ENCODE data around the gene C1QB.
"Not testable (repeated sequence)": the region's sequence is repeated elsewhere in the genome, so short reads cannot be mapped to it uniquely, and the experiment has no call there.

Gene C1QB

DNA sequence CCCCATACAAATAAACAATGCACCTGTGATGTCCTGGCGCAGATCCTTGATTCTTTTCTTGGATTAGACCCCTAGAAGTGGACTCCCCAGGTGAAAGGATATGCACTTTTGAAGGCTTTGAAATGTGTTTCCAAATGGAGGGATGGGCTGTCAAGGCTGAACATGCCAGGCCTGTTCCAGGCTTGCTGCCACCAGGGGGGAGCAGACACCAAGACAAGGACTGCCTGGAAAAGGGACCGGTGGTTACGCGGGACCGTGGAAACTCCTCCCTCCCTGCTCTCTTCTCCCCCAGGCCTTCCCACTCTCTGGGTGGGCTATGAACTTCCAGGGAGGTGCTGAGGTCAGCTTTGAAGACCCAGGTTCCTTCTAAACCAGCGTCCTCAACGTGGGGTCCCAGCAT lies 12.7 kb downstream of the C1QB start:
- H3K9me3 ChIP-seq (ENCODE audit: control insufficient read depth, insufficient read depth, low read length) = no peaks in the 10 kb centered on the region
- no peaks in the 10 kb centered on the region for H3K36me3 ChIP-seq (ENCODE audit: insufficient read depth, low read length)
- peaks cover 3% of the 10 kb centered on the region; the same call in 1 of the 2 replicates for H3K4me1 ChIP-seq (ENCODE audit: insufficient read depth, low read length)
- H3K9ac ChIP-seq (ENCODE audit: low read depth, low read length) = no peak overlapping the region

- H3K9me3 ChIP-seq (ENCODE audit: control insufficient read depth, insufficient read depth, low read length) = no peaks in the 10 kb centered on the region
- no peak overlapping the region for H3K9ac ChIP-seq (ENCODE audit: low read depth, low read length)
These were observed 13.4 kb downstream of the C1QB start for GRCh38 chr1:22666412-22666811.

GRCh38 chr1:22668840-22669239 lies 15.8 kb downstream of the C1QB start:
- H3K9me3 ChIP-seq (ENCODE audit: control insufficient read depth, insufficient read depth, low read length); H3K9ac ChIP-seq (ENCODE audit: low read depth, low read length); H3K4me1 ChIP-seq (ENCODE audit: insufficient read depth, low read length); H3K36me3 ChIP-seq (ENCODE audit: insufficient read depth, low read length): not testable (repeated sequence)

More at GRCh38 chr1:22666412-22666811, 13.4 kb downstream of the C1QB start:
- no peaks in the 10 kb centered on the region for H3K36me3 ChIP-seq (ENCODE audit: insufficient read depth, low read length)
- H3K4me1 ChIP-seq (ENCODE audit: insufficient read depth, low read length) = peaks cover 3% of the 10 kb centered on the region; the same call in 1 of the 2 replicates

DNA sequence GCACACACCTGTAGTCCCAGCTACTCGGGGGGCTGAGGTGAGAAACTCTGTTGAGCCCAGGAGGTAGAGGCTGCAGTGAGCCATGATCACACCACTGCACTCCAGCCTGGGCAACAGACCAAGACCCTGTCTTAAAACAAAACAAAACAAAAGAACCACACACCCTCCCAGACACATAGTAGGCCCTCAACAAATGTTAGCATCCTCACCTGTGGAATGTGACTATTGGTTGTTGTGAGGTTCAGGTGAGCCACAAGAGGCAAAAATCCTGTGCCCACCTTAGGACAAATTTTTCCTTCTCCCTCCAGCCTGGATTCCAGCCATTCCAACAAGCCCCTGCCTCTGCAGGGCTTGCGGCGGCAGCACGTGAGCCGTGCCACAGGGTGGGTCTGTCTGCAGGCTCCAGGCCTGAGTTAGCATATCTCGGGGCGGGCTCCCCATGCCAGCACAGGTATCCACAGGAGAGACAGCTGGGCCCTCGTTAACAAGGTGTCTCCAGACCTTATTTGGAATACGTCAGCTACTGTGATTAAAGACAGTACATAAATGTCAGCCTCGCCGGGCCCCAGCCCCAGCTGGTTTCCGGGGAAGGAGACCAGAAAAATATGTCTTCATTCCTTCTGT lies 17.4 kb downstream of the C1QB start:
- Histone ChIP-seq H3K4me1 (ENCODE audit: insufficient read depth, low read length) (peaks cover 3% of the 10 kb centered on the region; the same call in 1 of the 2 replicates), H3K9ac (ENCODE audit: low read depth, low read length) (no peak overlapping the region), H3K36me3 (ENCODE audit: insufficient read depth, low read length) (no peaks in the 10 kb centered on the region), H3K9me3 (ENCODE audit: control insufficient read depth, insufficient read depth, low read length) (no peaks in the 10 kb centered on the region)

GRCh38 chr1:22671999-22672398 lies 19.0 kb downstream of the C1QB start:
- Histone ChIP-seq H3K9ac (ENCODE audit: low read depth, low read length) (no peak overlapping the region), H3K9me3 (ENCODE audit: control insufficient read depth, insufficient read depth, low read length) (no peaks in the 10 kb centered on the region), H3K36me3 (ENCODE audit: insufficient read depth, low read length) (no peaks in the 10 kb centered on the region), H3K4me1 (ENCODE audit: insufficient read depth, low read length) (no peaks in the 10 kb centered on the region; the same call in 1 of the 2 replicates)

GRCh38 chr1:22673486-22674409 lies 20.7 kb downstream of the C1QB start:
- H3K36me3 ChIP-seq (ENCODE audit: insufficient read depth, low read length) = no peaks in the 10 kb centered on the region

DNA sequence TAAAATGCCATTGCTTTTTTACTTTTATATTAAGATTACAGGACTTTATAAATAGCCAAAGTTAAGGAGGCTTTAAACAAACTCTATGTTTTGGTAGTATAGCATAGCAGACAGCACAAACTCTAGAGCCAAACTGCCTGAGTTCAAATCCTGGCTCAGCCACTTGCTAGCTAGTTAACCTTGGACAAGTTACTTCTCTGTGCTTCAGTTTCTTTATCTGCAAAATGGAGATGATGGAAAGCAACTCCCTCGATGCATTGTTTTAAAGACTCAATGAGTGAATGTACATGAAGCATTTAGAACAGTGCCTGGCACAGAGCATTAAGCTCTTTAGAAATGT lies 21.3 kb downstream of the C1QB start:
- Histone ChIP-seq H3K4me1 (ENCODE audit: insufficient read depth, low read length) (peaks cover 12% of the 10 kb centered on the region), H3K9me3 (ENCODE audit: control insufficient read depth, insufficient read depth, low read length) (no peaks in the 10 kb centered on the region), H3K9ac (ENCODE audit: low read depth, low read length) (no peak overlapping the region), H3K36me3 (ENCODE audit: insufficient read depth, low read length) (no peaks in the 10 kb centered on the region)

More at GRCh38 chr1:22673486-22674409, 20.7 kb downstream of the C1QB start:
- peaks cover 7% of the 10 kb centered on the region for H3K4me1 ChIP-seq (ENCODE audit: insufficient read depth, low read length)
- H3K9ac ChIP-seq (ENCODE audit: low read depth, low read length) = no peak overlapping the region
- H3K9me3 ChIP-seq (ENCODE audit: control insufficient read depth, insufficient read depth, low read length) = no peaks in the 10 kb centered on the region

DNA sequence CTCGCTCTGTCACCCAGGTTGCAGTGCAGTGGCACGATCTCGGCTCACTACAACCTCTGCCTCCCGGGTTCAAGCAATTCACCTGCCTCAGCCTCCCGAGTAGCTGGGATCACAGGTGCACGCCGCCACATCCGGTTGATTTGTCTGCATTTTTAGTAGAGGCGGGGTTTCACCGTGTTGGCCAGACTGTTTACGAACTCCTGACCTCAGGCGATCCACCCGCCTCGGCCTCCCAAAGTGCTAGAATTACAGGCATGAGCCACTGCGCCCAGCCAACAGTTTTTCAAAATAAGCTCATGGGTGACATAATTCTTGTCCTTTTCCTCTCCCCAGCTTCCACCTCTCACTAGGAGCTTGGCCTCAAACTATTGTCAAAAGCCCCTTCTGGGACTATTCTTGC lies 23.1 kb downstream of the C1QB start:
- not testable (repeated sequence) for H3K9ac ChIP-seq (ENCODE audit: low read depth, low read length); H3K36me3 ChIP-seq (ENCODE audit: insufficient read depth, low read length); H3K9me3 ChIP-seq (ENCODE audit: control insufficient read depth, insufficient read depth, low read length)
- peaks cover 20% of the 10 kb centered on the region for H3K4me1 ChIP-seq (ENCODE audit: insufficient read depth, low read length)

DNA sequence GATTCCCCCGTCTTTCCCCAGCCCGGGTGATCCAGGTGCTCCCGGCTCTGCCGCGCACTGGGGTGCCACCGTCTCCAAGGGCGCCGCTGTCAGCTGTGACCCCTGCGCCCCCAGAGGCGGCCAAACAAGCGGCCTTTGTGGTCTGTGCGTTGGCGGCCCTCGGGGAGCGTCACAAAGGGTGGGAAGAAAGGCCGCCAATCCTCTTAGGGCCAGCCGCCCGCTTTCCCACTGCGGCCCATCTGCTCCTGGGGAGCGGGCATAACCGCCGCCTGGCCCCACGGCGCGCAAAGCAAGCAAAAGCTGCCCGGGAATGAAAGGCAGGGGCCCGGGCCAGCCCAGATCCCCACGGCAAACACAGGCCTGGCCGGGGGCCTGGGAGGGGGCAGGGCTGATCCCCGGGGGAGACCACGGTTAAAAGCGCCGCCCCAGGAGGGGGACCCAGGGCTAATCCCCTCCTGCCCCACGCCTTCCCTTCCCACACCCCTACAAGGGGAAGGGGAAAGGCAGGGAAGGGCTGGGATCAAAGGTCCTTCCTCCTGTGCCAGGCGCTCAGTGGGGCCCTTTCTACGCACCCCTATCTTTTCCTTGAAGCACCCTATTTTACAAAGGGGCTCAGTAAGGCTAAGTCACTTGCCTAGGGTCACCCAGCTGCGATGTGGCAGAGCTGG lies 24.0 kb downstream of the C1QB start:
- Histone ChIP-seq H3K4me1 (ENCODE audit: insufficient read depth, low read length) (peaks cover 20% of the 10 kb centered on the region), H3K9ac (ENCODE audit: low read depth, low read length) (no peak overlapping the region), H3K36me3 (ENCODE audit: insufficient read depth, low read length) (no peaks in the 10 kb centered on the region), H3K9me3 (ENCODE audit: control insufficient read depth, insufficient read depth, low read length) (no peaks in the 10 kb centered on the region)

DNA sequence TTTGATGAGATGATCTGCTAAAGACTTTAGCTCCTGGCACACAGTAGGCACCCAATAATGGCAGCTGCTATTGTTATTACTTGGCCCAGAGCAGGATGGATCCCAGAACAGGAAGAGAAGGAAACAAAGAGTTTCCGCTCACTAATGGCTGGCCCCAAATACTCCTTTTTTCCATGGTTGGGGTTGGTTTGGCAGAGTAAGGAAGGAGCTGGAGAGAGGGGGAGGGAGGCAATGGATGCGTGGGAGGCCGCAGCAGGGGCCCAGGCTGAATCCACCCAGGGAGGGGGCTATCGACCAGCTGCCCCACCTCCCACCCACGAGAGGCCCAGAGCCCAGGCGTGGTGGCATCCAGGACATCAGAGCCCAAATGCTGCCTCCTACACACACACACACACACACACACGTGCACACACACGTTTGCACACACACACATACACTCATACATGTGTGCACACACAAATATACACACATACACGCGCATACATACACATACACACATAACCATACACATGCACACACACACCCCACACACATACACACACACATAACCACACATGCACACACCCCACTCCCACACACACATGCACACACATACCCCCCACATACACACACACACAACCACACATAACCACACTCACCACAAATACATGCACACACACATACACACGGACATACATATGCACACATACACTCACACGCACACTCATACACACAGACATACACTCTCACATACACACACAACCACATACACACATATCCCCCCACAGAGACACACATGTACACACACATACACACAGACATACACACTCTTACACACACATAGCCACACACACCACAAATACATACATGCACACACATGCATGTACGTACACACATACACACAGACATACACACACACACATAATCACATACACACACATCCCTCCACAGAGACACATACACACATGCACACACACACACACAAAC lies 25.2 kb downstream of the C1QB start:
- H3K36me3 ChIP-seq (ENCODE audit: insufficient read depth, low read length) = no peaks in the 10 kb centered on the region
- H3K9me3 ChIP-seq (ENCODE audit: control insufficient read depth, insufficient read depth, low read length) = no peaks in the 10 kb centered on the region
- no peak overlapping the region for H3K9ac ChIP-seq (ENCODE audit: low read depth, low read length)
- peaks cover 20% of the 10 kb centered on the region for H3K4me1 ChIP-seq (ENCODE audit: insufficient read depth, low read length)

GRCh38 chr1:22680726-22681125 lies 27.7 kb downstream of the C1QB start:
- Histone ChIP-seq H3K36me3 (ENCODE audit: insufficient read depth, low read length) (no peaks in the 10 kb centered on the region), H3K9ac (ENCODE audit: low read depth, low read length) (no peak overlapping the region), H3K4me1 (ENCODE audit: insufficient read depth, low read length) (peaks cover 27% of the 10 kb centered on the region), H3K9me3 (ENCODE audit: control insufficient read depth, insufficient read depth, low read length) (no peaks in the 10 kb centered on the region)

GRCh38 chr1:22681556-22682276 lies 28.7 kb downstream of the C1QB start:
- Histone ChIP-seq H3K9ac (ENCODE audit: low read depth, low read length) (no peak overlapping the region), H3K4me1 (ENCODE audit: insufficient read depth, low read length) (peaks cover 29% of the 10 kb centered on the region), H3K36me3 (ENCODE audit: insufficient read depth, low read length) (no peaks in the 10 kb centered on the region), H3K9me3 (ENCODE audit: control insufficient read depth, insufficient read depth, low read length) (no peaks in the 10 kb centered on the region)

DNA sequence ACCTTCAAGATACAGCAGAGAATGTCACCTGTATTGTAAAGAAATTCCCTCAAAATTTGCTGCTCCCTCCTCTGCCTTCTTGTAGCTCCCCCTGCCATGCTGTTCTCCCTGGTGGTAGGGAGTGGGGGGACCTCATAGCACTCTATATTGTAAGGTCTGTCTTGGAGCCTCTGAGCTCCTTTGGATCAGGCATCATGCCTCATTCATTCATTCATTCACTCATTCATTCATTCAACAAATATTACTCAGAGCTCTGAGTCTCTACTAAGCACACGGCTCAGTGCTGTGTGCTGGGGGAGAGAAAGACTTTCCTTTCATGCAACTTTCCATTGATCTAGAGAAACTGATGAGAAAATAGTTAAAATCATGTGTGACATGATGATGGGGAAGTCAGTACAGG lies 30.5 kb downstream of the C1QB start:
- Histone ChIP-seq H3K9me3 (ENCODE audit: control insufficient read depth, insufficient read depth, low read length) (no peaks in the 10 kb centered on the region), H3K36me3 (ENCODE audit: insufficient read depth, low read length) (no peaks in the 10 kb centered on the region), H3K4me1 (ENCODE audit: insufficient read depth, low read length) (peaks cover 22% of the 10 kb centered on the region; the same call in 1 of the 2 replicates), H3K9ac (ENCODE audit: low read depth, low read length) (no peak overlapping the region)
